ENCODE results near the gene ELAC1.

ELAC1 gene

DNA sequence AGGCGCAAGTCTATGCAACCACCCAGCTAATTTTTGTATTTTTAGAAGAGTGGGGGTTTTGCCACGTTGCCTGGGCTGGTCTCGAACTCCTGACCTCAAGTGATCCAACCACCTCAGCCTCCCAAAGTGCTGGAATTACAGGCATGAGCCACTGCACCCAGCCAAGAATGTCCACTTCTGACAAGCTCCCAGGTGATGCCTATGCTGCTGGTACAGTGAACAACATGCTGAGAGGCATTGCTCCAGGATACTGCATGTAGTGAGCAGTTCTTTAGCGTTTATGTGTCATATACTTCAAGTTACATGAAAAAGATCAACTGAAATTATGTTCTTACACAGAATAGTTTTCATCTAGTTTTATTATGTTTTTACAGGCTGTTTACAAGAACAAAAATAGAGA lies 17.2 kb upstream of the ELAC1 start:
- TF ChIP-seq TEAD4 (IDR thresholded peaks at IDR 0.05): no peak
- no peak for TF ChIP-seq EP300 (IDR thresholded peaks at IDR 0.05; ENCODE audit: borderline replicate concordance)
- no peak for TF ChIP-seq TAF1 (IDR thresholded peaks at IDR 0.05; ENCODE audit: low read depth)
- TF ChIP-seq ZBTB7A (IDR thresholded peaks at IDR 0.05; ENCODE audit: low read depth): no peak

DNA sequence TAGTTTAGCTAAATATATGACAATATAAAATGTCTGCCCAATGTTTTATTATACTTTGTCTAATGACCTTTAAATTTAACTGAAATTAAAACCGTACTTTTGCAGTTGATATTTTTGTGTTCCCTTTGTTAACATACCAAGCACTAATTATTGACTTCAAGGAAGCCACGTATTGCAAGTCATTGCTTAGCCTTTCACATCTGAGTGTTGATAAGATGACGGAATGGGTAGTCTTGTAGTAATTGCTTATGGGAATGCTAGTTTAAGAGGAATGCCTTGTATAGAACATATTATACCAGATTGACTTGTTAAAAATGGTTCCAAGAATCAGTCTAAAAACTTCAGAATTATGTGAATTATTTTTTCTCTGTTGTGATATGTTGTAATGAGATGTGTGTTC lies 14.0 kb upstream of the ELAC1 start:
- no peak for TF ChIP-seq YY1 (IDR thresholded peaks at IDR 0.05; ENCODE audit: low read depth)
- TF ChIP-seq CREB1 (IDR thresholded peaks at IDR 0.05; ENCODE audit: low read depth): no peak
- TF ChIP-seq CEBPB (IDR thresholded peaks at IDR 0.05): no peak
- no peak for TF ChIP-seq TAF1 (IDR thresholded peaks at IDR 0.05; ENCODE audit: low read depth)
- no peak for TF ChIP-seq TCF12 (IDR thresholded peaks at IDR 0.05; ENCODE audit: low read depth)
- TF ChIP-seq REST (IDR thresholded peaks at IDR 0.05; ENCODE audit: low read depth): no peak
- TF ChIP-seq, protein P1, sequence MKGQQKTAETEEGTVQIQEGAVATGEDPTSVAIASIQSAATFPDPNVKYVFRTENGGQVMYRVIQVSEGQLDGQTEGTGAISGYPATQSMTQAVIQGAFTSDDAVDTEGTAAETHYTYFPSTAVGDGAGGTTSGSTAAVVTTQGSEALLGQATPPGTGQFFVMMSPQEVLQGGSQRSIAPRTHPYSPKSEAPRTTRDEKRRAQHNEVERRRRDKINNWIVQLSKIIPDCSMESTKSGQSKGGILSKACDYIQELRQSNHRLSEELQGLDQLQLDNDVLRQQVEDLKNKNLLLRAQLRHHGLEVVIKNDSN (IDR thresholded peaks at IDR 0.05): no peak
- no peak for TF ChIP-seq RAD21 (IDR thresholded peaks at IDR 0.05; ENCODE audit: low read depth)
- TF ChIP-seq NFIC (IDR thresholded peaks at IDR 0.05): no peak
- TF ChIP-seq, protein P2, sequence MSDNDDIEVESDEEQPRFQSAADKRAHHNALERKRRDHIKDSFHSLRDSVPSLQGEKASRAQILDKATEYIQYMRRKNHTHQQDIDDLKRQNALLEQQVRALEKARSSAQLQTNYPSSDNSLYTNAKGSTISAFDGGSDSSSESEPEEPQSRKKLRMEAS (IDR thresholded peaks at IDR 0.05): no peak
- TF ChIP-seq EP300 (IDR thresholded peaks at IDR 0.05; ENCODE audit: borderline replicate concordance): no peak
- TF ChIP-seq ZBTB7A (IDR thresholded peaks at IDR 0.05; ENCODE audit: low read depth): no peak
- TF ChIP-seq TEAD4 (IDR thresholded peaks at IDR 0.05): no peak
- no peak for TF ChIP-seq FOXM1 (IDR thresholded peaks at IDR 0.05; ENCODE audit: borderline replicate concordance, low read depth)
- TF ChIP-seq EGR1 (IDR thresholded peaks at IDR 0.05): no peak

GRCh38 chr18:50955253-50955652 lies 12.6 kb upstream of the ELAC1 start:
- TF ChIP-seq RAD21 (IDR thresholded peaks at IDR 0.05; ENCODE audit: low read depth): no peak
- TF ChIP-seq, protein P2 (IDR thresholded peaks at IDR 0.05): no peak
- TF ChIP-seq CEBPB (IDR thresholded peaks at IDR 0.05): no peak
- no peak for TF ChIP-seq FOXM1 (IDR thresholded peaks at IDR 0.05; ENCODE audit: borderline replicate concordance, low read depth)
- TF ChIP-seq TAF1 (IDR thresholded peaks at IDR 0.05; ENCODE audit: low read depth): no peak
- TF ChIP-seq, protein P1 (IDR thresholded peaks at IDR 0.05): no peak
- no peak for TF ChIP-seq EP300 (IDR thresholded peaks at IDR 0.05; ENCODE audit: borderline replicate concordance)
- TF ChIP-seq CREB1 (IDR thresholded peaks at IDR 0.05; ENCODE audit: low read depth): no peak
- TF ChIP-seq TEAD4 (IDR thresholded peaks at IDR 0.05): no peak

GRCh38 chr18:50956116-50956515 lies 11.7 kb upstream of the ELAC1 start:
- TF ChIP-seq EP300 (IDR thresholded peaks at IDR 0.05; ENCODE audit: borderline replicate concordance) (no peak), CREB1 (IDR thresholded peaks at IDR 0.05; ENCODE audit: low read depth) (no peak), REST (IDR thresholded peaks at IDR 0.05; ENCODE audit: low read depth) (no peak), YY1 (IDR thresholded peaks at IDR 0.05; ENCODE audit: low read depth) (no peak), EGR1 (IDR thresholded peaks at IDR 0.05) (no peak), TCF12 (IDR thresholded peaks at IDR 0.05; ENCODE audit: low read depth) (no peak), TAF1 (IDR thresholded peaks at IDR 0.05; ENCODE audit: low read depth) (no peak), ZBTB7A (IDR thresholded peaks at IDR 0.05; ENCODE audit: low read depth) (no peak), RAD21 (IDR thresholded peaks at IDR 0.05; ENCODE audit: low read depth) (no peak), TEAD4 (IDR thresholded peaks at IDR 0.05) (no peak), CEBPB (IDR thresholded peaks at IDR 0.05) (no peak)
- TF ChIP-seq, protein P1 (IDR thresholded peaks at IDR 0.05): no peak

GRCh38 chr18:50961974-50962373 lies 5.9 kb upstream of the ELAC1 start:
- TF ChIP-seq TEAD4 (IDR thresholded peaks at IDR 0.05) (no peak), EGR1 (IDR thresholded peaks at IDR 0.05) (no peak), TCF12 (IDR thresholded peaks at IDR 0.05; ENCODE audit: low read depth) (no peak), CREB1 (IDR thresholded peaks at IDR 0.05; ENCODE audit: low read depth) (no peak), FOXM1 (IDR thresholded peaks at IDR 0.05; ENCODE audit: borderline replicate concordance, low read depth) (no peak), REST (IDR thresholded peaks at IDR 0.05; ENCODE audit: low read depth) (no peak), TAF1 (IDR thresholded peaks at IDR 0.05; ENCODE audit: low read depth) (no peak)
- TF ChIP-seq, protein P1 (IDR thresholded peaks at IDR 0.05): no peak

All from Ishikawa (cell line).